ENCODE results near the gene AATF. TPM values are rescaled to one million over a fixed set of nuclear protein-coding genes. Genes with fewer than 3 reads are reported as not detected.

Gene AATF
- total RNA-seq, 1 donor from 2014 or later, result 53.5 TPM

- Mint-ChIP-seq H3K4me3 (ENCODE audit: low read depth) (no peak overlapping the region), H3K4me1 (ENCODE audit: low read depth) (peaks cover 20% of the 10 kb centered on the region), H3K9me3 (ENCODE audit: low read depth) (no peaks in the 10 kb centered on the region), H3K27ac (no peak overlapping the region), H3K27me3 (no peaks in the 10 kb centered on the region), H3K36me3 (ENCODE audit: insufficient read depth) (peaks cover 9% of the 10 kb centered on the region)
- no peak for TF ChIP-seq CTCF (IDR thresholded peaks at IDR 0.05; ENCODE audit: unreplicated experiment)
- DNase-seq (ENCODE audit: low spot score, unreplicated experiment), result no peak
Measured at GRCh38 chr17:36977568-36977967, 28.8 kb downstream of the AATF start.

DNA sequence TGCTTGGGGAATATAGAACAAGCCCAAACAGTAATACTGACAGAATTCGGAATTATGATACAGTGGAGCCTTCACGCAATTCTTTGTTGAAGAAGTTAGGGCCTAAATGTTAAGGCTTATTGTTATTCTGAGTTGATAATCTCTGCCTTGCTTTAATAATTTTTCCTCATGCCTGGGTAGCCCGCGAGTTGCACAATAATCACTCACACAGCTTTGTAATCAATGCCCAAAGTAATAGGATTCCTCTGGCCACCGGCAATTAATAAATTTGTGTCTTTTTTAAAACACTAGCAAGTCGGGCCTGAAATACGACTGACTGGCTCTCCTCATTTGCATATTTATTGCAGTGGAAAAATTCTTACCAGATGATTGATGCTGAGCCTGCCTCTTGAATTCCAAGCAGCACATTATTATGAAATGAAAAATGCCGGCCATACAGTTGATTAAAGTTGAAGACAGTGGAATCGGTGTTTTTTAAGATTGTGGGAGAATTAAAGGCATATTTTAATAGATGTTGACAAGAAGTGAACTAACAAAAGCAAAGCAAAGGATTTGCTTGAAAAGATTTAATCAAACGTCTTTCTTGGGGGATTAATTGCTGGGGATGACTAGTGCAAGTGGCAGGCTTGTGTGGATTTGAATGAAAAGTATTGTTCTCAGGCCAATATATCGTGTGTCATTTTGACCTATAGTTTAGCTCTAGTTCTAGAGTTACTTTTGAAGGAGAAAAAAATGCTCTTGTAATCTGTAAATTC is 30.2 kb downstream of the AATF start:
- peaks cover 15% of the 10 kb centered on the region for H3K4me1 Mint-ChIP-seq (ENCODE audit: low read depth)
- peaks cover 10% of the 10 kb centered on the region for H3K36me3 Mint-ChIP-seq (ENCODE audit: insufficient read depth)
- no peaks in the 10 kb centered on the region for H3K9me3 Mint-ChIP-seq (ENCODE audit: low read depth)
- H3K27me3 Mint-ChIP-seq, result no peaks in the 10 kb centered on the region
- no peak for DNase-seq (ENCODE audit: low spot score, unreplicated experiment)
- TF ChIP-seq CTCF (IDR thresholded peaks at IDR 0.05; ENCODE audit: unreplicated experiment), result no peak
- no peak overlapping the region for H3K4me3 Mint-ChIP-seq (ENCODE audit: low read depth)
- no peak overlapping the region for H3K27ac Mint-ChIP-seq

DNA sequence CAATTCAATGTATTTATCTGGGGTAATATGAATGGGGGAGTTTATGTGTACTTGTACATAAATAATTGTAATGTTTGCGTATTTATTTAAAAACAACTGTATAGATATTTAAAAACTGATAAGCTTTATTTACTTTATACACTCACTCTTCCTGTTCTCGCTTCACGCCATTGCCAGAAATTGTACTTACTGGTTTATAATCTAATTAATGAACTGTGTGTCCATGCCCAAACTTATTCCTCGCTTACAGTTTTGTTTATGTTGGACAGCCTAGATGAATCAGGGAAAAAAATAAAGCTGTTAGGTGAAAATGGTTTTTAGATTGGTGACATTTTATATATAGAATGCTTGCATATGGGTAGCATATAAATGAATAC is 30.8 kb downstream of the AATF start:
- DNase-seq (ENCODE audit: low spot score, unreplicated experiment), result no peak
- Mint-ChIP-seq H3K4me3 (ENCODE audit: low read depth) (no peak overlapping the region), H3K27me3 (no peaks in the 10 kb centered on the region), H3K4me1 (ENCODE audit: low read depth) (peaks cover 15% of the 10 kb centered on the region), H3K27ac (peak overlapping the region; percentile 33), H3K36me3 (ENCODE audit: insufficient read depth) (peaks cover 10% of the 10 kb centered on the region), H3K9me3 (ENCODE audit: low read depth) (no peaks in the 10 kb centered on the region)
- no peak for TF ChIP-seq CTCF (IDR thresholded peaks at IDR 0.05; ENCODE audit: unreplicated experiment)

GRCh38 chr17:36980280-36980761 is 31.6 kb downstream of the AATF start:
- Mint-ChIP-seq H3K36me3 (ENCODE audit: insufficient read depth) (peaks cover 10% of the 10 kb centered on the region), H3K4me3 (ENCODE audit: low read depth) (no peak overlapping the region), H3K9me3 (ENCODE audit: low read depth) (no peaks in the 10 kb centered on the region), H3K4me1 (ENCODE audit: low read depth) (peaks cover 14% of the 10 kb centered on the region), H3K27me3 (no peaks in the 10 kb centered on the region), H3K27ac (peak overlapping the region; percentile 47)
- no peak for TF ChIP-seq CTCF (IDR thresholded peaks at IDR 0.05; ENCODE audit: unreplicated experiment)
- DNase-seq (ENCODE audit: low spot score, unreplicated experiment), result no peak

- no peaks in the 10 kb centered on the region for H3K27me3 Mint-ChIP-seq
- H3K27ac Mint-ChIP-seq, result no peak overlapping the region
- TF ChIP-seq CTCF (IDR thresholded peaks at IDR 0.05; ENCODE audit: unreplicated experiment), result no peak
- peaks cover 13% of the 10 kb centered on the region for H3K4me1 Mint-ChIP-seq (ENCODE audit: low read depth)
- no peaks in the 10 kb centered on the region for H3K9me3 Mint-ChIP-seq (ENCODE audit: low read depth)
- no peak overlapping the region for H3K4me3 Mint-ChIP-seq (ENCODE audit: low read depth)
- no peak for DNase-seq (ENCODE audit: low spot score, unreplicated experiment)
- peaks cover 17% of the 10 kb centered on the region for H3K36me3 Mint-ChIP-seq (ENCODE audit: insufficient read depth)
Measured at GRCh38 chr17:36983618-36984017, 34.9 kb downstream of the AATF start.
